HuH-7.5 (cell line): Measurements from ENCODE around the gene CD200.

Experiments used
- DNase-seq: peaks from one replicate; pipeline ENCODE4 v3.0.0; 2011; ENCODE audit warnings: low spot score

The CD200 gene

GRCh38 chr3:112333381-112334317 is 693 bp downstream of the CD200 start:
- DNase-seq: no peak

- DNase-seq: no peak
These were observed 1.9 kb downstream of the CD200 start for GRCh38 chr3:112334691-112335433.

GRCh38 chr3:112335434-112335781 is 2.5 kb downstream of the CD200 start:
- DNase-seq: no peak

GRCh38 chr3:112338021-112338726 is 5.2 kb downstream of the CD200 start:
- no peak for DNase-seq

- no peak for DNase-seq
These were observed 5.7 kb downstream of the CD200 start for GRCh38 chr3:112338727-112339056.

- no peak for DNase-seq
These were observed 6.2 kb downstream of the CD200 start for GRCh38 chr3:112339134-112339533.

GRCh38 chr3:112339609-112340008 is 6.7 kb downstream of the CD200 start:
- DNase-seq: no peak

- DNase-seq: no peak
These were observed 8.4 kb downstream of the CD200 start for GRCh38 chr3:112341386-112341785.

GRCh38 chr3:112345681-112346080 is 12.7 kb downstream of the CD200 start:
- DNase-seq: no peak

- no peak for DNase-seq
These were observed 13.7 kb downstream of the CD200 start for GRCh38 chr3:112346491-112347122.

GRCh38 chr3:112348943-112349342 is 16.0 kb downstream of the CD200 start:
- DNase-seq: no peak

GRCh38 chr3:112349557-112349956 is 16.6 kb downstream of the CD200 start:
- no peak for DNase-seq

GRCh38 chr3:112350018-112350810 is 17.3 kb downstream of the CD200 start:
- DNase-seq: no peak

- DNase-seq: no peak
These were observed 18.1 kb downstream of the CD200 start for GRCh38 chr3:112351036-112351435.

GRCh38 chr3:112351823-112352222 is 18.9 kb downstream of the CD200 start:
- no peak for DNase-seq

GRCh38 chr3:112352720-112353119 is 19.8 kb downstream of the CD200 start:
- DNase-seq: no peak

GRCh38 chr3:112353365-112353764 is 20.4 kb downstream of the CD200 start:
- no peak for DNase-seq

GRCh38 chr3:112354642-112355306 is 21.8 kb downstream of the CD200 start:
- DNase-seq: no peak

GRCh38 chr3:112355307-112355687 is 22.3 kb downstream of the CD200 start:
- DNase-seq: no peak

- no peak for DNase-seq
These were observed 25.2 kb downstream of the CD200 start for GRCh38 chr3:112357930-112358780.
